Upper lobe of left lung (tissue), 4 donors: ENCODE results near the gene STMND1.

Source experiments
- CTCF ChIP-seq, 6 experiments: fragments of 450-650 bp in 4 of 6; fragments of 200-600 bp in 2 of 6; sonication (generic) in 2 of 6; IDR thresholded peaks; one replicate each; pipeline ENCODE4 v1.5.1; 2016 to 2019; ENCODE audit warnings: antibody characterized with exemption in 6 of 6
- POLR2A ChIP-seq, 4 donors: fragments of 450-650 bp; IDR thresholded peaks; one replicate each; pipeline ENCODE4 v1.5.1; 2016 to 2017; ENCODE audit warnings: antibody characterized with exemption in 4 of 4, mild to moderate bottlenecking in 2 of 4
- POLR2AphosphoS5 ChIP-seq, 2 donors: sonication (generic); formaldehyde crosslinking; IDR thresholded peaks; one replicate each; pipeline ENCODE4 v1.5.1; 2017; ENCODE audit warnings: antibody characterized with exemption in 2 of 2

GRCh38 chr6:17125407-17125806, 23.6 kb downstream of the STMND1 start:
- TF ChIP-seq CTCF (IDR thresholded peaks at IDR 0.05) (no peak), POLR2A (IDR thresholded peaks at IDR 0.05) (no peak), POLR2AphosphoS5 (IDR thresholded peaks at IDR 0.05) (no peak)
